ENCODE measurements around the gene RPS6KB2. TPM values are rescaled to one million over a fixed set of nuclear protein-coding genes. Genes with fewer than 3 reads are reported as not detected.
"Not testable (repeated sequence)": the region's sequence is repeated elsewhere in the genome, so short reads cannot be mapped to it uniquely, and the experiment has no call there.

Gene RPS6KB2
- total RNA-seq, 1 donor from 2014 or later: 53.3 TPM

DNA sequence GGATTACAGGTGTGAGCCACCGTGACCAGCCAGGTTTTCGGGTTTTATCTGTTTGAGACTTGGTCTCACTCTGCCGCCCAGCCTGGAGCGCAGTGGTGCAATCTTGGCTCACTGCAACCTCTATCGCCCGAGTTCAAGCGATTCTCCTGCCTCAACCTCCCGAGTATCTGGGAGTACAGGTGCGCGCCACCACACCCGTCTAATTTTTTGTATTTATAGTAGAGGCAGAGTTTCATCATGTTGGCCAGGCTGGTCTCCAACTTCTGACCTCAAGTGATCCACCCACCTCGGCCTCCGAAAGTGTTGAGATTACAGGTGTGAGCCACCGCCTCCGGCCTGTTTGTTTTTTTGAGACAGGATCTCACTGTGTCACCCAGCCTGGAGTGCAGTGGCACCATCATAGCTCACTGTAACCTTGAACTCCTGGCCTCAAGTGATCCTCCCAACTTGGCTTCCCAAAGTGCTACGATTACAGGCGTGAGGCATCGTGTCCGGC, 882 bp upstream of the RPS6KB2 start:
- not testable (repeated sequence) for DNase-seq (ENCODE audit: low read depth)

DNA sequence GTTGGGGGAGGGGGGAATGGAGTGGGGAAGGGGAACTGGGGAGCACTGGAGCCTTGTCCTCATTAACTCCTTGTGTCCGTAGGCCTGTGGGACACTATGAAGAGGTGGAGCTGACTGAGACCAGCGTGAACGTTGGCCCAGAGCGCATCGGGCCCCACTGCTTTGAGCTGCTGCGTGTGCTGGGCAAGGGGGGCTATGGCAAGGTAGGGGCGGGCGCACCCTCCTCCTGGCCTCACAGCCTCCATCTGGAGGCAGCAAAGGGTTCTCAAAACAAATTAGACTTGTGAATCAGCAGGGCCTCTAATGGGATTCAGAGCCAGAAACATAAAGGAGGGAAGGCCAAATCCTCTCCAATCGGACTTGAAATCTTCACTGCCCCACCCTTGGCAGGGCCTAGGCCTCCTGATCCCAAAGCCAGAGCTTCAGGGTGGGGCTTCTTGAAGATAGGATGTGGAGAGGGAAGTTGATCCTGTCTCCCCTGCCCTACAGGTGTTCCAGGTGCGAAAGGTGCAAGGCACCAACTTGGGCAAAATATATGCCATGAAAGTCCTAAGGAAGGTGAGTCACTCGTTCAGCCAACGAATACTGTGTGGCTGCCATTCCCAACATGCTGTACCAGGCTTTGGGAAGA, 859 bp downstream of the RPS6KB2 start:
- no peak for DNase-seq (ENCODE audit: low read depth)

DNA sequence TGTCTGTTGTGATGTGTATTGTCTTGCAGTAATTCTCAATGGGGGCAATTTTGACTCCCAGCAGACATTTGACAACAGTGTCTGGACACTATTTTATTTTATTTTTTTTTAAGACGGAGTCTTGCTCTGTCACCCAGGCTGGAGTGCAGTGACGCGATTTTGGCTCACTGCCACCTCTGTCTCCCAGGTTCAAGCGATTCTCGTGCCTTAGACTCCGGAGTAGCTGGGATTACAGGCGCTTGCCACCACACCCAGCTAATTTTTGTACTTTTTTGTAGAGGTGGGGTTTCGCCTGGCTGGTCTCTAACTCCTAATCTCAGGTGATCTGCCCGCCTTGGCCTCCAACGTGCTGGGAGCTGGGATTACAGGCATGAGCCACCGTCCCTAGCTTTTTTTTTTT, 1.4 kb downstream of the RPS6KB2 start:
- DNase-seq (ENCODE audit: low read depth): no peak

DNA sequence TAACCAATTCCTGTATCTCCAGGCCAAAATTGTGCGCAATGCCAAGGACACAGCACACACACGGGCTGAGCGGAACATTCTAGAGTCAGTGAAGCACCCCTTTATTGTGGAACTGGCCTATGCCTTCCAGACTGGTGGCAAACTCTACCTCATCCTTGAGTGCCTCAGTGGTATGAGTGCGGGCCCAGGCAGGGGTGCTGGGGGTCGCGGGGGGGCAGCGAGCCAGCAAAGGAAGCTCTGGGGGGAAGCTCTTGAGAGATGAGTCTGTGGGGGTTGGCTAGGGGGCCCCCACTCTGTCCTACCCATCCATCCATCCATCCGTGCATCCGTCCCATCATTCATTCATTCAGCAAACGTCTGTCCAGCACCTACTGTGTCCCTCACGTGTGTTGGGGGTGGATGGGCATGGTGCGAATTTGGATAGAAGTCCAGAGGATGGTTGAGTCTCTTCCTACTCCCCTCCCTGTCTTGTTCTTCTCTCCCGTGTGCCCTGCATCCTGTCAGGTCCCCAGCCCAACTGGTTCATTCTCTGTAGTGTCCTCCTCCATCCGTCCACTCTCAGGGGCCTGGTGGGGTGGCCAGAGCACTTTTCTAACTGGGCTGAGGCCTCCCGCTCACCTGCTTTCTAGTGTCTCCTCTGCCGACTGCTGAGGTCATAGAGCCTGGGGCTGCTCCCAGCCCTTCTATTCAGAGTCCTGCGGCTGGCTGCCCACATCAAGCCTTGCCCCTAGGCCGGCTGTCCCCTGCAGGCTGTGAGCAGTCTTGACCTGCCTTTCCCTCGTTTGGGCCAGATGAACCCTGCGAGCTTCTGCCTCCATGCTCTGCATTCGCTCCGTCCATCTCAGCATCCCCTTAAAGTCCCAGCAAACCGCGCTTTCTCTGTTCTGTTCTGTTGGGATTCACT, 3.3 kb downstream of the RPS6KB2 start:
- no peak for DNase-seq (ENCODE audit: low read depth)

DNA sequence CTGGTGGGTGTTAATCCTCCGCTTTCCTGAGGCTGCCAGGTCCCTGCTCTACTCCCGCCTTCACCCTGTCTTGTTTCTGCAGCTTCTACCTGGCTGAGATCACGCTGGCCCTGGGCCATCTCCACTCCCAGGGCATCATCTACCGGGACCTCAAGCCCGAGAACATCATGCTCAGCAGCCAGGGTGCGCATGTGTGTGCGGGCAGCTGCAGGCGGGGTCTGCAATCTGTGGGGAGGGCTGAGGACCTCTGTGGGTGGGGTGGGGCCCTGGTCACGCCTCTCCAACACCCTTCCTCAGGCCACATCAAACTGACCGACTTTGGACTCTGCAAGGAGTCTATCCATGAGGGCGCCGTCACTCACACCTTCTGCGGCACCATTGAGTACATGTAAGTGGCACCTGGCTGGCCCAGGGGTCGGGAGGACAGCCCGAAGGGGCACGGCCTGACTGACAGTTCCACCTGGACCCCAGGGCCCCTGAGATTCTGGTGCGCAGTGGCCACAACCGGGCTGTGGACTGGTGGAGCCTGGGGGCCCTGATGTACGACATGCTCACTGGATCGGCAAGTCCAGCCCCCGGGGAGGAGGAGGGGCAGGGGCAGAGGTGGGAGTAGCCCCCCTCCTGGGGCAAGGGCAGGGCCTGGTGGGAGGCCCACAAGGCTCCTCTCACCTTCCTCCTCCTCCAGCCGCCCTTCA, 4.5 kb downstream of the RPS6KB2 start:
- no peak for DNase-seq (ENCODE audit: low read depth)

DNA sequence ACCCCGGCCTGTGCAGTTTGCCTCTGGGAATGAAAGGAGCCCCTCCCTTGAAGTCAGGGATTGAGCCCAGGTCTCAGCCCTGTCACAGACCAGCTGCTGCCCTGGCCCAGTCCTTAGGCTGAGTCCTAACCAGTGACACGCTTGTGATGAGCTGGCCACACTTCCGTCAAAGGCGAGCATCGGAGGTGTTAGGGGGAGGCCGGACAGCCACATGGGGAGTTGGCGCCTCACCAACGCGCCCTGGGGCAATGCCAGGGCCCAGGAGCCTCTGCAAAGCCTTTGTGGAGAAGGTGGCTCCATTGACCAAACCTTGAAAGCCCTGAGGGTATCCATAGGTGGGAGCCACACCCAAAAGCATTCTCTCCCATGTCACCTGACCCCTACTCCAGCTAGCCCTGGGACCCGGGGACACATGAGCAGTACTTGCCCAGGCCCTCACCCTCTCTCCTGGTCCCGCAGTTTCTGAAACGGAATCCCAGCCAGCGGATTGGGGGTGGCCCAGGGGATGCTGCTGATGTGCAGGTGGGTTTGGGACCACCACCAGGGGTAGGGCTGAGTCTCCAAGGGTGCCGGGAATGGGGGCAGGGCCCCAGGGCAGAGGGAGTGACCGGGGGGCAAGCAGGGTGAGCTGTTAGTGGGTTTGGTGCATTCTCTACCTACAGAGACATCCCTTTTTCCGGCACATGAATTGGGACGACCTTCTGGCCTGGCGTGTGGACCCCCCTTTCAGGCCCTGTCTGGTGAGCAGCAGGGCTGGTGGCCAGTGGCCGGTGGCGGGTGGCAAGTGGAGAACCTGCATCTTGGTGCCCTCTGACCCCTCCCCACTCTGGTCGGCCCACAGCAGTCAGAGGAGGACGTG, 5.5 kb downstream of the RPS6KB2 start:
- DNase-seq (ENCODE audit: low read depth): no peak

DNA sequence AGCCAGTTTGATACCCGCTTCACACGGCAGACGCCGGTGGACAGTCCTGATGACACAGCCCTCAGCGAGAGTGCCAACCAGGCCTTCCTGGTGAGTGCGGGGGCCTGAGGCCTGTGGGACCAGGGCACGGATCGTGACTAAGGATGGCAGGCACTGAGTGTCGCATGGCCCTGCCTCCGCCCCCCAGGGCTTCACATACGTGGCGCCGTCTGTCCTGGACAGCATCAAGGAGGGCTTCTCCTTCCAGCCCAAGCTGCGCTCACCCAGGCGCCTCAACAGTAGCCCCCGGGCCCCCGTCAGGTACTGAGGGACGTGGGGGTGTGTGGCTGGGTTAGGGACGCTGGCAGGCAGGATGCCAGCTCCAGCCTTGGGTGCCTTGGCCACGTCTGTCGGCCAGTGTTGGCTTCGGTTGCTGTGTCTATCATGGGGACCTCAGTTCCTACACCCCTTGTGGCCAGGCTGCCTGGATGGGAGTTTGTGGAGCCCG, 6.1 kb downstream of the RPS6KB2 start:
- DNase-seq (ENCODE audit: low read depth): no peak

DNA sequence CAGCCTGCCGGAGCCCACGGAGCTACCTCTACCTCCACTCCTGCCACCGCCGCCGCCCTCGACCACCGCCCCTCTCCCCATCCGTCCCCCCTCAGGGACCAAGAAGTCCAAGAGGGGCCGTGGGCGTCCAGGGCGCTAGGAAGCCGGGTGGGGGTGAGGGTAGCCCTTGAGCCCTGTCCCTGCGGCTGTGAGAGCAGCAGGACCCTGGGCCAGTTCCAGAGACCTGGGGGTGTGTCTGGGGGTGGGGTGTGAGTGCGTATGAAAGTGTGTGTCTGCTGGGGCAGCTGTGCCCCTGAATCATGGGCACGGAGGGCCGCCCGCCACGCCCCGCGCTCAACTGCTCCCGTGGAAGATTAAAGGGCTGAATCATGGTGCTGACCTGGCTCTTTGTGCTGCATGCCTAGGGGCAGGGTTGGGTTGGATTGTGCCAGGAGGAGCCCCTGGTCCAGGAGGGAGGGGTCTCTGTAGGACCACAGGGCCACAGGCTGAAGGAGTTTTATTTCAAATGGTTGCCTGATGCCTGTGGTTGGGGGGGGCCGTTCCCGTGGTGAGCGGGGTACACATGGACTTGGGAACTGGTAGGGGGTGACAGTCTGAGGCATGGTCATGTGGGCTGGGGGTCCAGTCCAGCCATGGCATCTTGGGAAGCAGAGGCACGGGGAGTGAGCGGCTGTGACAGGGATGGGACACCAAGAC, 6.9 kb downstream of the RPS6KB2 start:
- DNase-seq (ENCODE audit: low read depth): peak; percentile 82

DNA sequence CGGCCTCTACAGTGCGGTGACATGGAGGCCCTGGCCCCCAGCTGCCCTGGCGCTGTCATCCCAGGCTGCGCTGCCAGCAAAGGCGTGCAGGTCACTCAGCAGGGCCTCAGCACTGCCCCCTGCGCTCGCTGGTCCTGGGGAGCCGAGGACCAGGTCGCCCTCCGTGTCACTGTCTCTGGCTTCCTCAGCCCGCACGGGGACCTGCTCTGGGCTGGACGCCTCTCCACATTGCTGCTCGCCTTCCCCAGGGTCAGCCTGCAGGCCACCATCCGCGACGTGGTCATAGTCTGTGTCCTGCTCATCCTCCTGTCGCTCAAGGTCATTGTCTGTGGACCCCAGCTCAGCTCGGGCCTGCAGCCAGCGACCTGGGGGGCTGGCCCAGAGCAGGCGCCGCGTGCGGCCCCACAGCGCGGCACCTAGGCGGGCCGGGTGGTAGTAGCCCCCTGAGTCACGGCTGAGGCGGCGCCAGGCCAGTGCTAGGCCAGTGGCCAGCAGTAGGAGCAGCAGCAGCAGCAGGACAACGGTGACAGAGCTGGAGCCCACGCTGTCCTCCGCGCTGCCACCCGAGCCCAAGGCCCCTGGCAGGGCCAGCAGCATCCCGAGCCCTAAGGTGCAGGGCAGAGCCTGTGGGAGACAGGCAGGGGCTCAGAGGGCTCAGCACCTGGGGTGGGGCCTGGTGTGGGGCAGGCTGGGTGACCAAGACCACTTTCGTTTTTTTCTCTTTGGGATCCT, 7.6 kb downstream of the RPS6KB2 start:
- DNase-seq (ENCODE audit: low read depth): no peak

DNA sequence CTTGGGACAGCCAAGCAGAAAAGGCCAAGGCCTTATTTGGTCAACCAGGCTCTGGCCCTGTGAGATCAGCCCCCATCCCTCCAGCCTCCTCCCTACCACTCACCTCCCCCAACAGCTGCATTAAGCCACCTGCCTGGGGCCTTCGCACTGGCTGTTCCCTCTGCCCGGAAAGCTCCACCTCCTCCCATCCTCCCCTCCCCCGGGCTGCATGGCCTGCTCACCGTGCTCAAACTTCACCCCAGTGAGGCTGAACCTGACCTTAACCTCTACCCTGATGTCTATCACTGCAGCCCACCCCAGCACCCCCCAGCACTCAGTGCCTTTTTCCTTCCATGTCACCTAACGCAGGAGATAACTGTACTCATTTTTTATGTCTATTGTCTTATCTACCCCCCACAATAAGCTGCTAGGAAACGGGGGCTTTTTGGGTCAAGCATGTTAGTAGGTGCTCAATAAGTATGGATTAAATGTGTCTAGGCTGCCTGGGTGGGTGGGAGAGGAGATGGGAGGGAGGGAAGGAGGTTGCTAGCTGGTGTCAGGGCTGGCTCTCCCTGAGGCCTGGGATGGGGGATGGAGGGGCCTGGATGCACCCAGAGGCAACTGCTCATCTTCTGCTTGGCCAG, 8.3 kb downstream of the RPS6KB2 start:
- peak; percentile 83 for DNase-seq (ENCODE audit: low read depth)

DNA sequence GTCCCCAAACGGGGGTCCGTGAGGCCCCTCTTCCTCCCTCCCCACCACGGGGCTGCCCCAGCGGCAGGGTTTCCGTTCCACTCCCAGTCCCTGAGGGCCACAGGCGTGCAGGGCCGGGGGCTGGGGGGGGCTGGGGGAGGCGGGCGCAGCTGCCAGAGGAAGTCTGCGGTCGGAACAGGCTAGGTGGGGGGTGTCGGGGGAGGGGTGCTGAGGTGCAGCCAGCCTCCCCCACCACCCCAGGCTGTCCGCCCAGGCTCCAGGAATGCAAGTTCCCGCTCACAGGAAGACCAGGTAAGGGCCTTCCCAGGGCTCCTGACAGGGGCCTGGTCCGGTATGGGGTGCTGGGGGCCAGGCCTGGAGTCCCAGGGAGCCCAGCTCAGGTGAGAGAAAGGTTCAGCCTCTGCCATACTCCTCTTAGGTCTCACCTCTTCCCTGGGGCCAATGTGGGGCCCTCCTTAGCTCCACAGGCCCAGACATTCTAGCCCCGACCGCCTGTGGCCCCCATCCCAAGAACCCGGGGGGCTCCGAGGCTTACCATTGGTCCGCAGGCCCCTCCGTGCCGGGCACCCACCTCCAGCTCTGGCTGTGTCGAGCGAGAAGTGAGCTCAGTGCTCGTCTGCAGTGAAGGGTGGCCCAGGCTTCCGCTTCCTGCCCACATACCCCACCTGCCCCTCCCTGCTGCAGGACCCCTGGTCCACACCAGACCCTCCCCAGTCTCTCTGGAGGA, 9.0 kb downstream of the RPS6KB2 start, which contains the start of gene PTPRCAP:
Gene PTPRCAP (minus strand): TSS at position 601 of the 727 bp plus-strand sequence. CDS start 63 bp downstream, at position 538.
- DNase-seq (ENCODE audit: low read depth): no peak

DNA sequence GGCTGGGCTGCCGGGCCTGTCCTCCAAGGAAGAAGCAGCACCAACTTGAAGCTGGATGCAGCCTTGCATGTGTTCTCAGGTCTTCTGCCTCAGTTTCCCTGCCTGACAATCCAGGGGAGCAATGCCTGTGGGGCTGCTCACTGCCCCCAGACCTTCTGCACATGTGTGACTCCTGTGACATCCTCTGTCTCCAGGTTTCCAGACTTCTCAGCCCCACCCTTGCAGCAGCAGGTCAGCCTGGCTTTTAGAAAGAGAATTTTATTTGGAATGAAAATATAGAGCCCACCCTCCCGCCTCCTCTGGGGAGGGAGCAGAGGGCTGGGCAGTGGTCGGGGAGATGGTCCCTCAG, 9.5 kb downstream of the RPS6KB2 start:
- DNase-seq (ENCODE audit: low read depth): no peak

DNA sequence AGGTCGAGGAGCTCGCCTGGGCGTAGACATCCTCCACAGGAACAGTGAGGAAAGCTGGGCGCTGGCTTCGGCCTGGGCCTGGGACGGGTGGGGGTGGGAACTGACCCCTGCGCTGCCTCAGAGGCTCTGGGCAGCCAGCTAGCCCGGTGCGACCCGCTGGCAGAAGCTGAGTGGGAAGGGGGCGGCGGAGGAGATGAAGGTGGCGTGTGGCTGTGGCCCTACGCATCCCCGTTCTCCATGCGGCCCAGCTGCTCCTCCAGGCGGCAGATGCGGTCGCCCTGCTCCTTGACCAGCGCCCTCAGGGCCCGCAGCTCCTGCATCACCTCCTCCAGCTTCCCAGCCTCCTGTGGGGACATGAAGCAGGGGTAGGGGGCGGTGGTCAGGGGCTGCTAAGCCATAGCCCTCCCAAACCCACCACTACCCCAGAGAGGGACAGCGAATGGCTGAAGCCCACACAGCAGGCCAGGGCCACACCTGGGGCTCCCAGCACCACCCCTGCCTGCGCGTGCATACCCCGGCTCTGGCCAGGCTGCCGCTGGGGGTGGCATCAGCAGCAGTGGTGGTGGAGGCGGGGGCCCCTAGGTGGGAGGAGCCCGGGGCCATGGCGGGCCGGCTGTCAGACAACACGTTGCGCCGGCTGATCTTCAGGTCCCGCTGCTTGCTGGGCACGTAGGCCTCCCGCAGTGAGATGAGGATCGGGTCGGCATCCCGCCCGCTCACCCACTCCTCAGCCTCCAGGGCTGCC, 10.0 kb downstream of the RPS6KB2 start:
- DNase-seq (ENCODE audit: low read depth): no peak

DNA sequence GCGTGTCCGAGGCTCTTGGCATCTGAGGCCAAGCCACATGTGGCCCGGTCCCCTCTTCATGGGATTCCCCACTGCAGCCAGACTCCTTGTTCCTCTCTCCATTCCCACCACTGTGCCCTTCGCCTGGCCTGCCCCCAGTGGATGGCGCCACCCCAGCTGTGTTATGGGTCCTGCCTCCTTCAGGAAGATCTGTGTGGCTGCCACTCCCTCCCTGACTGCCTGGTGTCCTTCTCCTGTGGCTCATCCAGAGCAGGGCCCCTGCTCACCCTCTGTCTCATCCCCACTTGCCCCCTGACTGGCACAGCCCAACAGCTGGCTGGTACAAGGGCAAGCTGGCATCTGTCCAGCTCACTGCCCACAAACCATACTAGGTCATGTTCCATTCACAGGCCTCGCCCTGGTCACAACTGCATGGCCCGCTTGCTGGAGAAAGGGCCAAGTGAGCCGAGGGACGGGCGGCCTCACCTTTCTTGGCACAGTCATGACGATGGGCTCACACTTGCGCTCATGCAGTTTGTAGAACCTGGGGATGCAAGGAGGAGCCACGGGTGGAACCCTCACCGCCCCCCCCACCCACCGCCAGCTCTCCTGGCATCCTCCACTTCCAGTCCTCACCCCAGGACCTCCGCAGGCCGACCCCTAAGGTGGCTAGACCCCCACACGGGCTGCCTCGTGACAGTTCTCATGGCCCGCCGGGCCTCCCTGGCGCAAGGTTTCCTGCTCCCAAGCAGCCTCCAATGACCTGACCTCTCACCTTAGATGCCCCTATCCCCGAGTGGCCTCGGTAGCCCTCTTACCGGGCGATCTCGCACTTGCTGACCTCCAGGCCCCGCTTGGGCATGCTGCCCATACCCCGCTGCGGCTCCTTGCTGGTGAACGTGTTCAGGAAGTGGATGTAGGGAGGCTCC, 11.3 kb downstream of the RPS6KB2 start:
- DNase-seq (ENCODE audit: low read depth): peak; percentile 96

DNA sequence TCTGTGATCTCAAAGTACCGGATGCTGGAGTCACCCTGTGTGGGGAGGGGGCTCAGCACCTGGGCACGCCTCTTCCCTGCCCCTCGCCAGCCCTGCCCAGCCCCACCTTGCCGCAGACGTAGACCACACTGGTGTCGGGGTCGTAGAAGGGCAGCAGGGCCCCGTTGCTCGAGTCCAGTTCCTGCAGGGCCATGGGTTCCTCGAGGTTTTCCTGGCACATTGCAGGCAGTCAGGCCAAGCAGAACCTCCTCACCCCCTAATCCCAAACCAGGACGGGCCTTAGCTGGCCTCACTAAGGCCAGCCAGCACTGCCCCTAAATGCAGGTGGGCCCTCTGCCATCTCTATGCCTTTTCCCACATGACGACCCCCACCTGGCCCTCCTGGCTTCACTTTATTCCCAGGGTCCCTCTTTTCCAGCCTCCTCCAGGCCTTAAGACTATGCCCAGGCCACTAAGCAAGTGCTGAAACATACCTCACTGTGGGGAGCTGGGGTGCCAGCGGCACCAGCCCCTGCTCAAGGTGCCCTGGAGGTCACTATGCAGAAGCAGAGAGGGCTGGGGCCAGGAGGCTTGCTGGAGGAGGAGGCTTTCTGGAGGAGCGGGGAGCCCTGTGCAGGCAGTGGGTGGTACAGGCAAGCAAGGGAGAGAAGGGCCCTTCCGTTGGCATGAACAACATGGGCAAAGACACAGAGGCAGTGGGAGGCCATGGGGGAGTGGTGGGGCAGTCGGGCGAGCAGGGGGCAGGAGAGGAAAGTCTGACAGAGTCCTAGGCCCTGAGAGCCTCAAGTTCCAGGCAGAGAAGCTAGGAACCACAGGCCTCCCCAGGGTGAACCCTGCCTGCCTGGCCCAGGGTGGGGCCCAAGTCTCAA, 12.2 kb downstream of the RPS6KB2 start:
- no peak for DNase-seq (ENCODE audit: low read depth)
